Small intestine (tissue), 7 donors: ENCODE data around the gene DAPK1. TPM values are rescaled to one million over a fixed set of nuclear protein-coding genes. Genes with fewer than 3 reads are reported as not detected.
A peak's percentile ranks its signal among the peaks of the same experiment; 100 is the strongest.

Experiments used
- DNase-seq, 2 donors: peaks; one replicate each; pipeline versions ENCODE4 v3.0.0 to v3.0.0-alpha.2; 2013
- FAIRE-seq: peaks from 2 replicates; lab custom pipeline; 2012; peaks lifted over from hg19 to GRCh38; lab: Jason Lieb, UNC
- H3K27ac ChIP-seq, 3 donors: one replicate each; pipeline ENCODE4 v1.5.1; 2013; ENCODE audit warnings: low read length in 2 of 3, mild to moderate bottlenecking in 2 of 3, control low read depth in 1 of 3, inconsistent platforms in 1 of 3, low read depth in 1 of 3, moderate library complexity in 1 of 3
- H3K27me3 ChIP-seq, 3 donors: one replicate each; pipeline ENCODE4 v1.6.1; 2013; ENCODE audit warnings: low read length in 3 of 3, inconsistent platforms in 1 of 3; ENCODE audit not compliant: control insufficient read depth in 3 of 3, insufficient read depth in 3 of 3
- H3K36me3 ChIP-seq, 3 donors: one replicate each; pipeline ENCODE4 v1.6.1; 2013; ENCODE audit warnings: low read length in 3 of 3, inconsistent platforms in 1 of 3, low read depth in 1 of 3, mild to moderate bottlenecking in 1 of 3, moderate library complexity in 1 of 3; ENCODE audit not compliant: control insufficient read depth in 3 of 3, insufficient read depth in 2 of 3
- H3K4me1 ChIP-seq, 3 donors: one replicate each; pipeline ENCODE4 v1.6.1; 2013; ENCODE audit warnings: low read length in 2 of 3, inconsistent platforms in 1 of 3, low read depth in 1 of 3, mild to moderate bottlenecking in 1 of 3, moderate library complexity in 1 of 3; ENCODE audit not compliant: control insufficient read depth in 3 of 3, insufficient read depth in 2 of 3
- H3K4me3 ChIP-seq, 3 donors: one replicate each; pipeline ENCODE4 v1.5.1; 2013; ENCODE audit warnings: low read length in 3 of 3, control low read depth in 1 of 3, inconsistent platforms in 1 of 3, low read depth in 1 of 3, mild to moderate bottlenecking in 1 of 3, moderate library complexity in 1 of 3
- H3K9me3 ChIP-seq, 2 donors: one replicate each; pipeline ENCODE4 v1.6.1; 2013; ENCODE audit warnings: low read depth in 1 of 2, low read length in 1 of 2; ENCODE audit not compliant: control insufficient read depth in 2 of 2, insufficient read depth in 1 of 2
- WGBS, 3 donors: extraction: QIAGEN DNeasy Blood & Tissue Kit; methylation state at CpG; one replicate each; pipeline ENCODE4 v1.1.7; 2013; 5-methylcytosine and 5-hydroxymethylcytosine counted together
- polyA plus RNA-seq, 4 donors: library from polyadenylated mRNA; stranded (reverse) in 3 of 4; unstranded in 1 of 4; fragments of 200-250 nt in 3 of 4; fragments of 120-200 nt in 1 of 4; gene quantifications; one replicate each; pipeline versions ENCODE4 v1.2.1 to v1.2.3, GENCODE V29; 2013
- donor health status: healthy with polysubstance abuse.
- donor health status: control.
- donor health status: control.
- donor health status: Bipolar disorder and iron deficiency.
- donor health status: healthy.

DAPK1 gene
- polyA plus RNA-seq, 4 donors: 6.8 to 21.7 (median 9.6) TPM

- no peaks in the 10 kb centered on the region for H3K9me3 ChIP-seq
- H3K4me1 ChIP-seq: peaks cover 0 to 15% (median 0%) of the 10 kb centered on the region in 3 donors
- DNase-seq: peak in 1 of 2 donors; percentile 30
- no peak overlapping the region for H3K4me3 ChIP-seq
- WGBS, 3 donors: 61 to 73% (median 69%) methylated on average over 14 of the region's 14 CpGs
- H3K36me3 ChIP-seq: peaks cover 3 to 20% (median 5%) of the 10 kb centered on the region in 3 donors
- no peaks in the 10 kb centered on the region for H3K27me3 ChIP-seq
- no peak for FAIRE-seq
- no peak overlapping the region for H3K27ac ChIP-seq
Measured at GRCh38 chr9:87685871-87686519, 188.3 kb downstream of the DAPK1 start.

- no peaks in the 10 kb centered on the region for H3K9me3 ChIP-seq
- DNase-seq: no peak
- H3K4me3 ChIP-seq: no peak overlapping the region
- peaks cover 3 to 16% (median 5%) of the 10 kb centered on the region in 3 donors for H3K36me3 ChIP-seq
- no peak overlapping the region for H3K27ac ChIP-seq
- no peaks in the 10 kb centered on the region for H3K27me3 ChIP-seq
- H3K4me1 ChIP-seq: peaks cover 0 to 11% (median 0%) of the 10 kb centered on the region in 3 donors
- 93 to 97% (median 94%) methylated on average over 14 of the region's 14 CpGs for WGBS, 3 donors
- FAIRE-seq: no peak
Measured at GRCh38 chr9:87686520-87687090, 188.9 kb downstream of the DAPK1 start.

- DNase-seq: no peak
- FAIRE-seq: no peak
- 60 to 82% (median 76%) methylated on average over 4 of the region's 4 CpGs for WGBS, 3 donors
- no peak overlapping the region for H3K4me3 ChIP-seq
- H3K27me3 ChIP-seq: no peaks in the 10 kb centered on the region
- H3K36me3 ChIP-seq: peaks cover 0 to 14% (median 3%) of the 10 kb centered on the region in 3 donors
- H3K4me1 ChIP-seq: peaks cover 0 to 8% (median 0%) of the 10 kb centered on the region in 3 donors
- H3K9me3 ChIP-seq: no peaks in the 10 kb centered on the region
- H3K27ac ChIP-seq: no peak overlapping the region
Measured at GRCh38 chr9:87687207-87687606, 189.5 kb downstream of the DAPK1 start.

GRCh38 chr9:87694236-87694755 is 196.6 kb downstream of the DAPK1 start:
- WGBS, 3 donors: 87 to 98% (median 93%) methylated on average over 3 of the region's 3 CpGs
- no peak for DNase-seq
- Histone ChIP-seq H3K9me3 (peaks cover 0 to 9% of the 10 kb centered on the region in 2 donors), H3K27ac (no peak overlapping the region), H3K4me1 (no peaks in the 10 kb centered on the region), H3K4me3 (no peak overlapping the region), H3K36me3 (peaks cover 0 to 15% (median 3%) of the 10 kb centered on the region in 3 donors), H3K27me3 (no peaks in the 10 kb centered on the region)
- no peak for FAIRE-seq

- H3K36me3 ChIP-seq: peaks cover 0 to 19% (median 0%) of the 10 kb centered on the region in 3 donors
- 84 to 91% (median 88%) methylated on average over 1 of the region's 1 CpG for WGBS, 3 donors
- FAIRE-seq: no peak
Measured at GRCh38 chr9:87695523-87695922, 197.9 kb downstream of the DAPK1 start.

GRCh38 chr9:87696641-87697040 is 199.0 kb downstream of the DAPK1 start:
- FAIRE-seq (no peak), DNase-seq (no peak)
- Histone ChIP-seq H3K9me3 (peaks cover 0 to 9% of the 10 kb centered on the region in 2 donors), H3K27me3 (no peaks in the 10 kb centered on the region), H3K4me3 (no peak overlapping the region), H3K27ac (no peak overlapping the region), H3K36me3 (peaks cover 0 to 22% (median 0%) of the 10 kb centered on the region in 3 donors), H3K4me1 (no peaks in the 10 kb centered on the region)
- WGBS, 3 donors: 81 to 93% (median 87%) methylated on average over 7 of the region's 7 CpGs

More at GRCh38 chr9:87695523-87695922, 197.9 kb downstream of the DAPK1 start:
- no peak overlapping the region for H3K4me3 ChIP-seq
- no peaks in the 10 kb centered on the region for H3K4me1 ChIP-seq
- peaks cover 0 to 9% of the 10 kb centered on the region in 2 donors for H3K9me3 ChIP-seq
- DNase-seq: no peak
- no peaks in the 10 kb centered on the region for H3K27me3 ChIP-seq
- no peak overlapping the region for H3K27ac ChIP-seq

- DNase-seq (no peak), FAIRE-seq (no peak)
- no peak overlapping the region for H3K27ac ChIP-seq
- no peaks in the 10 kb centered on the region for H3K4me1 ChIP-seq
- H3K36me3 ChIP-seq: peaks cover 0 to 26% (median 0%) of the 10 kb centered on the region in 3 donors
- whole genome bisulfite sequencing, 3 donors: 80 to 88% (median 86%) methylated on average over 14 of the region's 14 CpGs
- no peaks in the 10 kb centered on the region for H3K27me3 ChIP-seq
- H3K9me3 ChIP-seq: peaks cover 0 to 9% of the 10 kb centered on the region in 2 donors
- no peak overlapping the region for H3K4me3 ChIP-seq
Measured at GRCh38 chr9:87698069-87698809, 200.6 kb downstream of the DAPK1 start.

- DNase-seq (no peak), FAIRE-seq (no peak)
- Histone ChIP-seq H3K36me3 (peaks cover 0 to 22% (median 0%) of the 10 kb centered on the region in 3 donors), H3K27me3 (no peaks in the 10 kb centered on the region), H3K9me3 (no peaks in the 10 kb centered on the region), H3K27ac (no peak overlapping the region), H3K4me3 (no peak overlapping the region), H3K4me1 (no peaks in the 10 kb centered on the region)
- 94 to 99% (median 95%) methylated on average over 4 of the region's 4 CpGs for WGBS, 3 donors
Measured at GRCh38 chr9:87699835-87700234, 202.2 kb downstream of the DAPK1 start.
